Activated T-helper 17 cell treated with anti-CD3 and anti-CD28 coated beads, Interleukin-2, amount 50 U/mL, for 72 hours (primary cell): ENCODE measurements around the gene GAST. TPM values are rescaled to one million over a fixed set of nuclear protein-coding genes. Genes with fewer than 3 reads are reported as not detected.

Experiments
- ATAC-seq: fragments of 150-1000 bp; cut with Tn5 transposase; replicated peaks from 2 replicates; pipeline ENCODE4 v1.10.0; 2021; ENCODE audit warnings: mild to moderate bottlenecking, moderate library complexity
- H3K27ac Mint-ChIP-seq: one replicate; pipeline ENCODE4 v1.8.0; 2022; ENCODE audit warnings: mixed read lengths
- H3K27me3 Mint-ChIP-seq: one replicate; pipeline ENCODE4 v1.8.0; 2022; ENCODE audit warnings: mixed read lengths
- H3K36me3 Mint-ChIP-seq: one replicate; pipeline ENCODE4 v1.8.0; 2022; ENCODE audit warnings: low read depth, mild to moderate bottlenecking, mixed read lengths
- H3K4me1 Mint-ChIP-seq: one replicate; pipeline ENCODE4 v1.8.0; 2022; ENCODE audit warnings: mixed read lengths
- H3K4me3 Mint-ChIP-seq: one replicate; pipeline ENCODE4 v1.8.0; 2022; ENCODE audit warnings: mild to moderate bottlenecking, mixed read lengths
- H3K9me3 Mint-ChIP-seq: one replicate; pipeline ENCODE4 v1.8.0; 2022; ENCODE audit warnings: mixed read lengths
- total RNA-seq, 2 donors: library from RNA; stranded (reverse); gene quantifications; one replicate each; pipeline ENCODE4 v1.2.3, GENCODE V29; 2022

Gene GAST
- total RNA-seq, 2 donors from 2014 or later = not detected

DNA sequence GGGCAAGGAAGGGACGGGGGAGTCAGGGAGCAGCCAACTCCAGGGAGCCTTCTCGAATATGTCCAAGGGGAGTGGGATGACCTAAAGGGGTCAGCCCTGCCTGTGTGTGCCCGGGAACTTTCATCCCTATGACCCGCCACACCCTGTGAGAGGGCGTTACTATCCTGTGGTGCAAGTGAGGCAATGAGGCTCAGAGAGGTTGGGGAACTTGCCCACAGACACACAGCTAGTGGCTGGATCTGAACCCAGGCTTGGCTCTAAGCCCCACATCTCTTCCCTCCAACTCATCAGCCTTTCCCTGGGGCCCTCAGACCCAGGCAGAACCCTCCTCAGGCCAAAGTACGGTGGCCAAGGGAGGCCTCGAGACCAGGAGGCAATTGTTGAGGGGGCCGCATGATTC, 51.2 kb downstream of the GAST start:
- Mint-ChIP-seq H3K27ac (no peak overlapping the region), H3K27me3 (peaks cover 4% of the 10 kb centered on the region)
- ATAC-seq = no peak

More for the DNA sequence above, 51.2 kb downstream of the GAST start:
- H3K9me3 Mint-ChIP-seq = no peaks in the 10 kb centered on the region
- no peaks in the 10 kb centered on the region for H3K36me3 Mint-ChIP-seq
- H3K4me3 Mint-ChIP-seq = no peak overlapping the region
- H3K4me1 Mint-ChIP-seq = no peaks in the 10 kb centered on the region

Other genes with a start within 250 kb of the GAST start
- gene KRT32, start 244.9 kb upstream of the GAST start, total RNA-seq = not detected
- gene KRT35, start 231.2 kb upstream of the GAST start, total RNA-seq = not detected
- gene KRT36, start 222.4 kb upstream of the GAST start, total RNA-seq = not detected
- gene KRT13, start 206.7 kb upstream of the GAST start, total RNA-seq = not detected
- not detected for gene KRT15, start 193.4 kb upstream of the GAST start, total RNA-seq
- not detected for gene KRT19, start 184.0 kb upstream of the GAST start, total RNA-seq
- not detected for gene KRT9, start 140.3 kb upstream of the GAST start, total RNA-seq
- not detected for gene KRT14, start 125.4 kb upstream of the GAST start, total RNA-seq
- gene KRT16, start 99.6 kb upstream of the GAST start, total RNA-seq = not detected
- 1 to 10 TPM in 1 of 2 donors, under 1 TPM in 1; 0.58 to 2.5 TPM for gene KRT17, start 87.8 kb upstream of the GAST start, total RNA-seq
- 100 to 1,000 TPM; 925 to 935 TPM for gene EIF1, start 23.4 kb upstream of the GAST start, total RNA-seq
- gene HAP1, start 22.3 kb downstream of the GAST start, total RNA-seq = under 1 TPM; 0.13 to 0.15 TPM
- under 1 TPM; 0.32 to 0.45 TPM for gene JUP, start 74.4 kb downstream of the GAST start, total RNA-seq
- gene P3H4, start 99.6 kb downstream of the GAST start, total RNA-seq = under 1 TPM; 0.64 to 0.89 TPM
- gene FKBP10, start 100.7 kb downstream of the GAST start, total RNA-seq = under 1 TPM; 0.09 to 0.37 TPM
- 10 to 100 TPM; 51.2 to 70.3 TPM for gene NT5C3B, start 123.9 kb downstream of the GAST start, total RNA-seq
- under 1 TPM in 1 of 2 donors, not detected in 1; 0.16 TPM for gene KLHL10, start 125.5 kb downstream of the GAST start, total RNA-seq
- gene KLHL11, start 153.1 kb downstream of the GAST start, total RNA-seq = 10 to 100 TPM; 15.1 to 16.2 TPM
- gene ACLY, start 206.6 kb downstream of the GAST start, total RNA-seq = 100 to 1,000 TPM in 1 of 2 donors, 10 to 100 TPM in 1; 95.4 to 222 TPM
- gene ODAD4, start 218.3 kb downstream of the GAST start, total RNA-seq = under 1 TPM; 0.63 to 0.93 TPM